Vagina (tissue), 2 donors: Measurements from ENCODE around the gene PLA2G2D.

Source experiments
- POLR2A ChIP-seq, 2 donors: fragments of 450-650 bp; IDR thresholded peaks; one replicate each; pipeline ENCODE4 v1.6.1; 2017; ENCODE audit warnings: antibody characterized with exemption in 2 of 2, mild to moderate bottlenecking in 2 of 2, moderate library complexity in 2 of 2
- POLR2AphosphoS5 ChIP-seq, 2 donors: sonication (generic); formaldehyde crosslinking; IDR thresholded peaks; one replicate each; pipeline ENCODE4 v1.9.0; 2017; ENCODE audit warnings: antibody characterized with exemption in 2 of 2, mild to moderate bottlenecking in 2 of 2, low read depth in 1 of 2; ENCODE audit not compliant: insufficient read depth in 1 of 2
- TF ChIP-seq, protein P1 (sequence below), 3 experiments: fragments of 450-650 bp in 2 of 3; fragments of 200-600 bp in 1 of 3; sonication (generic) in 1 of 3; IDR thresholded peaks; one replicate each; pipeline ENCODE4 v1.5.1; 2017 to 2019; ENCODE audit warnings: antibody characterized with exemption in 3 of 3, mild to moderate bottlenecking in 2 of 3, moderate library complexity in 2 of 3

DNA sequence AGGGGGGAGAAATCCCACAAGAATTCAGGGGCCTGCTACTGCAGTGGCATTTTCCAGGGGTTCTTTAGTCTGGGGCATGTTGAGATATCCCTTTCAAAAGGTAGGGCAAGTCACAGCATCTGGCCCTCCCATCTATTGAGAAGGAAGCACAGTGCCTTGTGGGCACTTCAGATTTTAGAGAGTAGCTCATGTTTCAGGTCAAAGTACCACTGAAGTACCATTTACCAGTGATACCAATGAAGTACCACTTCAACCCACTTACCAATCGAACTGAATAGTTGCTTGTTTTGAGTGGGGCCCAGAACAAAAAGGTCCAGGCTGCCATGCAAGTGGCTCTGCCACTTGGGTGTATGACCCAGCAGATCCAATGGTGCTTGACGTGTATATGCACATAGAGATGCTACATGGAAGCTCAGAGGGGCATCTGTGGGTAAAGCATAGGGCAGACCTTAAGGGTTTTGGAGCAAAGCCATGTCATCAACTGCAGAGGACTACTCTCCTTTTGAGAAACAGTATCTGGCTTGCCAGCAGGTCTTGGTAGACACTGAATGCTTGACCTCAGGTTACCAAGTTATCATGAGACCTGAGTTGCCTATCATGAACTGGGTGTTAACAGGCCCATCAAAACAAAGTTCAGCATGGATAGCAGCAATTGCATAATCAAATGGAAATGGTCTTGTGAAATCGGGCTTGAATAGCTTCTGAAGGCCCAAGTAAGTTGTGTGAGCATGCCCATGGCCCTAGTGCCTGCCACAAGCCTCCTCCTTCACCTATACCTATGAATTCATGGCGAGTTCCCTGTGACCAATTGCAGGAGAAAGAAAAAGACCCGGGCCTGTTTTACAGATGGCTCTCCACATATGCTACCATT, 23.5 kb downstream of the PLA2G2D start:
- TF ChIP-seq, protein P1, sequence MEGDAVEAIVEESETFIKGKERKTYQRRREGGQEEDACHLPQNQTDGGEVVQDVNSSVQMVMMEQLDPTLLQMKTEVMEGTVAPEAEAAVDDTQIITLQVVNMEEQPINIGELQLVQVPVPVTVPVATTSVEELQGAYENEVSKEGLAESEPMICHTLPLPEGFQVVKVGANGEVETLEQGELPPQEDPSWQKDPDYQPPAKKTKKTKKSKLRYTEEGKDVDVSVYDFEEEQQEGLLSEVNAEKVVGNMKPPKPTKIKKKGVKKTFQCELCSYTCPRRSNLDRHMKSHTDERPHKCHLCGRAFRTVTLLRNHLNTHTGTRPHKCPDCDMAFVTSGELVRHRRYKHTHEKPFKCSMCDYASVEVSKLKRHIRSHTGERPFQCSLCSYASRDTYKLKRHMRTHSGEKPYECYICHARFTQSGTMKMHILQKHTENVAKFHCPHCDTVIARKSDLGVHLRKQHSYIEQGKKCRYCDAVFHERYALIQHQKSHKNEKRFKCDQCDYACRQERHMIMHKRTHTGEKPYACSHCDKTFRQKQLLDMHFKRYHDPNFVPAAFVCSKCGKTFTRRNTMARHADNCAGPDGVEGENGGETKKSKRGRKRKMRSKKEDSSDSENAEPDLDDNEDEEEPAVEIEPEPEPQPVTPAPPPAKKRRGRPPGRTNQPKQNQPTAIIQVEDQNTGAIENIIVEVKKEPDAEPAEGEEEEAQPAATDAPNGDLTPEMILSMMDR (IDR thresholded peaks at IDR 0.05) = no peak
- TF ChIP-seq POLR2A (IDR thresholded peaks at IDR 0.05) (no peak), POLR2AphosphoS5 (IDR thresholded peaks at IDR 0.05; ENCODE audit: insufficient read depth in 1 of 2, low read depth in 1 of 2) (no peak)
